HepG2 (cell line): Measurements from ENCODE around the gene ID3. TPM values are rescaled to one million over a fixed set of nuclear protein-coding genes. Genes with fewer than 3 reads are reported as not detected.

Experiments
- BCL6 ChIP-seq: IDR thresholded peaks from 2 replicates; pipeline ENCODE4 v1.6.1; 2016; ENCODE audit warnings: missing genetic modification reagents, missing compliant biosample characterization
- CBX5 ChIP-seq: sonication (generic); formaldehyde crosslinking; IDR thresholded peaks from 2 replicates; pipeline ENCODE4 v1.4.0; 2020; ENCODE audit warnings: missing genetic modification reagents, borderline replicate concordance
- DNMT3B ChIP-seq: conservative IDR thresholded peaks from 2 replicates; pipeline ENCODE4 v1.6.1; 2016; ENCODE audit warnings: missing biosample characterization, control low read depth
- JUND ChIP-seq: sonication (generic); formaldehyde crosslinking; IDR thresholded peaks from 2 replicates; pipeline ENCODE4 v1.8.0; 2022; ENCODE audit warnings: mild to moderate bottlenecking, missing genetic modification reagents
- KLF15 ChIP-seq: sonication (generic); formaldehyde crosslinking; IDR thresholded peaks from 2 replicates; pipeline ENCODE4 v1.8.1; 2023; ENCODE audit warnings: borderline replicate concordance, mild to moderate bottlenecking, inconsistent platforms, missing genetic modification reagents, mixed read lengths
- NR2C2 ChIP-seq: sonication (generic); formaldehyde crosslinking; IDR thresholded peaks from 2 replicates; pipeline ENCODE4 v1.4.0; 2020; ENCODE audit warnings: missing genetic modification reagents, mild to moderate bottlenecking, moderate library complexity, borderline replicate concordance
- ONECUT2 ChIP-seq: sonication (generic); formaldehyde crosslinking; IDR thresholded peaks from 2 replicates; pipeline ENCODE4 v1.4.0; 2020; ENCODE audit warnings: missing genetic modification reagents
- PAXIP1 ChIP-seq: sonication (generic); formaldehyde crosslinking; conservative IDR thresholded peaks from 2 replicates; pipeline ENCODE4 v1.4.0; 2020; ENCODE audit warnings: mild to moderate bottlenecking, missing genetic modification reagents, moderate library complexity
- TBP ChIP-seq: sonication (generic); formaldehyde crosslinking; IDR thresholded peaks from 2 replicates; pipeline ENCODE4 v1.5.0; 2020; ENCODE audit warnings: missing genetic modification reagents
- TBX2 ChIP-seq: sonication (generic); formaldehyde crosslinking; IDR thresholded peaks from 2 replicates; pipeline ENCODE4 v1.5.0; 2020; ENCODE audit warnings: missing genetic modification reagents, mild to moderate bottlenecking, borderline replicate concordance
- TFAP4 ChIP-seq: sonication (generic); IDR thresholded peaks from 2 replicates; pipeline ENCODE4 v1.6.1; 2016; ENCODE audit warnings: low read depth, borderline replicate concordance
- ZBTB38 ChIP-seq: sonication (generic); formaldehyde crosslinking; IDR thresholded peaks from 2 replicates; pipeline ENCODE4 v1.5.1; 2020; ENCODE audit warnings: mild to moderate bottlenecking, missing genetic modification reagents
- ZKSCAN5 ChIP-seq: sonication (generic); formaldehyde crosslinking; IDR thresholded peaks from 2 replicates; pipeline ENCODE4 v1.5.1; 2020; ENCODE audit warnings: mild to moderate bottlenecking, missing genetic modification reagents
- ZNF83 ChIP-seq: sonication (generic); formaldehyde crosslinking; IDR thresholded peaks from 2 replicates; pipeline ENCODE4 v1.4.0; 2020; ENCODE audit warnings: missing genetic modification reagents, mild to moderate bottlenecking, borderline replicate concordance
- polyA plus RNA-seq, 8 experiments: library from polyadenylated mRNA; depleted of rRNA in 3 of 8; stranded (reverse) in 7 of 8; unstranded in 1 of 8; fragments of >200 nt; fragmentation: Illumina TruSeq in 4 of 8; extraction: Trizol in 4 of 8; gene quantifications; 2 replicates each; pipeline versions ENCODE4 v1.2.1 to v1.2.3, GENCODE V29; 2011 to 2016; ENCODE audit warnings: low read depth in 4 of 8, missing spikeins in 1 of 8, mixed read lengths in 1 of 8; ENCODE audit not compliant: insufficient read depth in 1 of 8
- total RNA-seq, 5 experiments: library from RNA; depleted of rRNA; stranded (reverse); fragments of >200 nt; fragmentation: Illumina TruSeq; extraction: Trizol; gene quantifications; 2 replicates each; pipeline ENCODE4 v1.2.3, GENCODE V29; 2016; ENCODE audit warnings: low read depth in 1 of 5

The ID3 gene
- total and polyA plus RNA-seq, 2 of the 13 experiments (the other 11 are each of a cell fraction or from before 2014, with no cell fraction given), result 64.8 to 115 TPM

- TF ChIP-seq BCL6 (CRISPR knock-in tag) (peak; percentile 21; the same call in 1 of the 2 replicates), ZKSCAN5 (no peak), NR2C2 (CRISPR knock-in tag) (peak; percentile 28; the same call in 1 of the 2 replicates), ZNF83 (no peak), KLF15 (no peak), PAXIP1 (CRISPR knock-in tag) (peak; percentile 85), TBX2 (CRISPR knock-in tag) (peak; percentile 67), ZBTB38 (CRISPR knock-in tag) (0 out of 2 replicates have a peak, but pooled peaks have one; percentile 25), CBX5 (no peak), TBP (no peak), ONECUT2 (CRISPR knock-in tag) (peak; percentile 84), TFAP4 (peak; percentile 79; the same call in 1 of the 2 replicates), DNMT3B (no peak), JUND (CRISPR knock-in tag) (peak; percentile 33; the same call in 1 of the 2 replicates)
These were observed 32.3 kb upstream of the ID3 start (continued) for GRCh38 chr1:23591460-23592208.
